ENCODE results near the gene HIVEP3. TPM values are rescaled to one million over a fixed set of nuclear protein-coding genes. Genes with fewer than 3 reads are reported as not detected.

Gene HIVEP3
- total RNA-seq, 1 experiment from 2014 or later, result not detected

- in situ Hi-C loops (cut with HindIII; ENCODE audit: low sequenced_read_pairs), result no loop called here
- DNase-seq (ENCODE audit: low spot score), result peak; percentile 66
Observed at GRCh38 chr1:41484402-41485241, 434.1 kb downstream of the HIVEP3 start, which contains the start of gene EDN2. Gene EDN2 (minus strand): TSS chr1:41484683. CDS start chr1:41484601, 82 bp downstream.

- in situ Hi-C loops (cut with HindIII; ENCODE audit: low sequenced_read_pairs), result no loop called here
- no peak for DNase-seq (ENCODE audit: low spot score)
Observed at GRCh38 chr1:41483960-41484401, 434.7 kb downstream of the HIVEP3 start.

GRCh38 chr1:41483001-41483850 lies 435.5 kb downstream of the HIVEP3 start:
- DNase-seq (ENCODE audit: low spot score), result peak; percentile 58
- in situ Hi-C loops (cut with HindIII; ENCODE audit: low sequenced_read_pairs), result no loop called here

GRCh38 chr1:41482001-41482765 lies 436.5 kb downstream of the HIVEP3 start:
- in situ Hi-C loops (cut with HindIII; ENCODE audit: low sequenced_read_pairs), result no loop called here

GRCh38 chr1:41481109-41481775 lies 437.5 kb downstream of the HIVEP3 start:
- in situ Hi-C loops (cut with HindIII; ENCODE audit: low sequenced_read_pairs), result no loop called here

More at GRCh38 chr1:41482001-41482765, 436.5 kb downstream of the HIVEP3 start:
- DNase-seq (ENCODE audit: low spot score), result peak; percentile 90

GRCh38 chr1:41480204-41481108 lies 438.3 kb downstream of the HIVEP3 start:
- DNase-seq (ENCODE audit: low spot score), result no peak
- in situ Hi-C loops (cut with HindIII; ENCODE audit: low sequenced_read_pairs), result no loop called here

More at GRCh38 chr1:41481109-41481775, 437.5 kb downstream of the HIVEP3 start:
- no peak for DNase-seq (ENCODE audit: low spot score)

GRCh38 chr1:41479808-41480160 lies 438.9 kb downstream of the HIVEP3 start:
- no peak for DNase-seq (ENCODE audit: low spot score)
- in situ Hi-C loops (cut with HindIII; ENCODE audit: low sequenced_read_pairs), result no loop called here

GRCh38 chr1:41479000-41479807 lies 439.5 kb downstream of the HIVEP3 start:
- DNase-seq (ENCODE audit: low spot score), result peak; percentile 75
- in situ Hi-C loops (cut with HindIII; ENCODE audit: low sequenced_read_pairs), result no loop called here

- in situ Hi-C loops (cut with HindIII; ENCODE audit: low sequenced_read_pairs), result no loop called here
Observed at GRCh38 chr1:41478118-41478748, 440.5 kb downstream of the HIVEP3 start.

GRCh38 chr1:41476807-41477361 lies 441.8 kb downstream of the HIVEP3 start:
- in situ Hi-C loops (cut with HindIII; ENCODE audit: low sequenced_read_pairs), result no loop called here
- no peak for DNase-seq (ENCODE audit: low spot score)

More at GRCh38 chr1:41478118-41478748, 440.5 kb downstream of the HIVEP3 start:
- DNase-seq (ENCODE audit: low spot score), result no peak

GRCh38 chr1:41475859-41476567 lies 442.7 kb downstream of the HIVEP3 start:
- DNase-seq (ENCODE audit: low spot score), result peak; percentile 61
- in situ Hi-C loops (cut with HindIII; ENCODE audit: low sequenced_read_pairs), result no loop called here

GRCh38 chr1:41475346-41475745 lies 443.4 kb downstream of the HIVEP3 start:
- DNase-seq (ENCODE audit: low spot score), result no peak
- in situ Hi-C loops (cut with HindIII; ENCODE audit: low sequenced_read_pairs), result no loop called here

- peak; percentile 82 for DNase-seq (ENCODE audit: low spot score)
- in situ Hi-C loops (cut with HindIII; ENCODE audit: low sequenced_read_pairs), result no loop called here
Observed at GRCh38 chr1:41474490-41475271, 444.0 kb downstream of the HIVEP3 start.

GRCh38 chr1:41473738-41474362 lies 444.9 kb downstream of the HIVEP3 start:
- DNase-seq (ENCODE audit: low spot score), result no peak
- in situ Hi-C loops (cut with HindIII; ENCODE audit: low sequenced_read_pairs), result no loop called here
